SW 1271 (cell line): ENCODE data around the gene ZNG1A.
A peak's percentile ranks its signal among the peaks of the same experiment; 100 is the strongest.
"Not testable (repeated sequence)": the region's sequence is repeated elsewhere in the genome, so short reads cannot be mapped to it uniquely, and the experiment has no call there.

Experiments used
- DNase-seq, 2 experiments: peaks; one replicate each; lab custom pipeline; 2025; lab: John Stamatoyannopoulos, UW

ZNG1A gene

DNA sequence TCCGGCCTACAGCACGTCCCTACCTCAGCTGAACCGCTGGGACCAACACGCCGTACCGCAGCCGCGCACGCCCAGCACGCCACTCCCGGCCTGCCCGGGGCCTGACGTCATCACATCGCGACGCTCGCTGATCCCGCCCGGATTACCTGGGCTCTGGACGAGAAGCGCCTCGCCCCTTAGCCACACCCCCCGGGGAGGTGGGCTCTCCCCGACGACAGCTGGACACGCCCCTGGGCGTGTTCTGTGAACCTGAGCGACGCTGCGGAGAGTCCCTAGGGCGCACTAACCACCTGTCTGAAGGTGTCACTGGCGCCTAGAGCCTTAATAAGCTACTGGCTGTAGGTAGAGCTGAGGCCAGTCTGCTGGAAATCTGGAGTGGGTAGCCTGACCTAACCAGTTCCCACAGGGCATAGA lies at the start of gene ZNG1A:
ZNG1A (minus strand) TSS at position 87 of the 414 bp plus-strand sequence. CDS start 87 bp downstream, outside the sequence.
- peak in 1 of 2 experiments; percentile 9 for DNase-seq

DNA sequence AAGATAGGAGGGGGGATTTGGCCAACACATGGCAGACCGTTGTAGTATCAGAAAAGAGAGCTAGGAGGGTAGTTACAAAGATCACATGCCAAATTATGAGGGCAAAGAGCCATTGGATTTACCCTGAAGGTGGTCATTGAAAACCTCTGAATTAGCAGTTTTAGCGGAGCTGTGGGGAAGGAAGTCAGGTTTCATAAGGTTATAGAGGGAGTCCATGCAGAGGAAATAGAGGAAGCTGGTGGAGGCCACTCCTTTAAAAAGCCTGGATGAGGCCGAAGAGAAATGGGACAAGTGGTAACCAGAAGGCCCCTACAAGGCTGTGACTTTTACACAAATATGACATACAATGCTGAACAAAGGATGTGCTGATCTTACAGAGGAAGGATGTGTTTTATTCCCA lies 49.0 kb upstream of the ZNG1A start:
- DNase-seq, result no peak

DNA sequence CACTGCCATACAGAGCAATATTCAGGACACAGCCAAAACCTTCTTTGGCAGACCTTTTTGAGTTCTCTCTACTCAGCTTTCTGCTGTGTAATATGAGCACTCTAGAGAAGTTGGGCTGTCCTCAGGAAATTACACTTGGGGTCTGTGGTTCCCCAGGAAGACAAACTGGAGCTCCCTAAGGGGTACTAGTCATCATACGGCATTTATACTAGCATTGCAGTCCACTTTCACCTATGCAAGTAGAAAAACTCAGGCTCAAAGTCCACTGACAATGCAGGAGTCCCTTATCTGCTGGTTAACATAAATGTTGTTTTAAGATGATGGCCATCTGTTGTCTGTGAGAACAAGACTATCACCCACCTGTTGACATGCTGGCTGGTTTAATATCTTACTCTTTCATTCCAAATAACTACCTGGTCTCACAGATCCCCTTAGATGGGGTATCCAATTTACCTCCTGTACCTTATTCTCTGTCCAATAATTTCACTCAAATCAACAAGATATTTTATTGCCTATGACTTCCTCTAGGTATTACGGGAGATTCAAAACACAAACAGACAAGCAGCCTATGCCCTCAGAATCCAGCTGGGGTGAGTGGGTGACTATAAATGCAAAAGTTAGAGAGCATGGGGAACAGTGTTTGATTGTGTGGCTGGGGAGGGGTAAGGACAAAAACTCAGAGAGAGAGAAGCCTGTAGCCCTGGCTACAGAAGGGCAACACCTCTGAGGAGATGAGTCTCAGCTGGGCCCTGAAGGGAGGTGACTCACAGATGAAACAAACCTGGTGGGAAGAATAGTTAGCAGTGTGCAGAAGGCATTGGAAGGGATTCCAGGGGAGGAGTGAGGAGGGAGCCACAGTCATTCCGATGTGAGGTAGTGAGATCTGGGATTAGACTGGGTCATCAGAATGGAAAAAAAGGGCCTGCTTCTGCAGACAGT lies 46.0 kb upstream of the ZNG1A start:
- no peak for DNase-seq

DNA sequence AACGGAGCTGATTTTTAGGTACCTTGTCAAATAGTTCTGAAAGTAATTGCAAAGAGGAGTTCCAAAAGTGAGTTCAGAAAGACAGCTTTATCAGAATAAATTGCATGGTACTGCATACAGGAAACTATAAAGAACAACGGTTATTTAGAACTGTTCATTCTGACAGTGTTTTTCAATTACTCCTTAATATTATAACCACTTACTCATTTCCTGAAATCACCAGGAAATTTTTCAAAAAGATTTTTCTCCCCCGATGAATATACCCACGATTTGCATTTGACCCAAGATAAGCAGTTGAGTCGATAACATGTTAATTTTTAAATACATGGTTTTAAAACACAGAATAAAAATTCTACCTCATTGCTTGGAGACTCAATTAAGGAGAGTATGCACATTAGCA lies 45.2 kb upstream of the ZNG1A start:
- no peak for DNase-seq

DNA sequence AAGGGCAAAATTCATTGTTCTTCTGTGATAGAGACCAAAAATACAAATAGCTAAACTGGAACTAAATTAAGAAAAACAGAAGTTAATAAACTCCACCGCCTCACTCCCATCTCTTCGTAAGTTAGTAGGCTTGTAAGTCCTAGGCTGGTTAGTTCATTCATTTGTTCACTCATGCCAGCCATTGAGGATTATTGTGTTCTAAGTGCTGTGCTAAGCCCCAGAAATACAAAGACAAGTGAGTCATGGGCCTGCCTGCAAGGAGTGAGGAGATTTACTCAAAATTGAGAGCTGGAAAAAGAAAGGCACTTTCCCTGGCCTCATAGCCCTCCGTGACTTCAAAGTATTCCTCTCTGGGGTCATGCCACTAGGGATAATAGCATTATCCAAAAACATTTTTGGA lies 44.3 kb upstream of the ZNG1A start:
- no peak for DNase-seq

DNA sequence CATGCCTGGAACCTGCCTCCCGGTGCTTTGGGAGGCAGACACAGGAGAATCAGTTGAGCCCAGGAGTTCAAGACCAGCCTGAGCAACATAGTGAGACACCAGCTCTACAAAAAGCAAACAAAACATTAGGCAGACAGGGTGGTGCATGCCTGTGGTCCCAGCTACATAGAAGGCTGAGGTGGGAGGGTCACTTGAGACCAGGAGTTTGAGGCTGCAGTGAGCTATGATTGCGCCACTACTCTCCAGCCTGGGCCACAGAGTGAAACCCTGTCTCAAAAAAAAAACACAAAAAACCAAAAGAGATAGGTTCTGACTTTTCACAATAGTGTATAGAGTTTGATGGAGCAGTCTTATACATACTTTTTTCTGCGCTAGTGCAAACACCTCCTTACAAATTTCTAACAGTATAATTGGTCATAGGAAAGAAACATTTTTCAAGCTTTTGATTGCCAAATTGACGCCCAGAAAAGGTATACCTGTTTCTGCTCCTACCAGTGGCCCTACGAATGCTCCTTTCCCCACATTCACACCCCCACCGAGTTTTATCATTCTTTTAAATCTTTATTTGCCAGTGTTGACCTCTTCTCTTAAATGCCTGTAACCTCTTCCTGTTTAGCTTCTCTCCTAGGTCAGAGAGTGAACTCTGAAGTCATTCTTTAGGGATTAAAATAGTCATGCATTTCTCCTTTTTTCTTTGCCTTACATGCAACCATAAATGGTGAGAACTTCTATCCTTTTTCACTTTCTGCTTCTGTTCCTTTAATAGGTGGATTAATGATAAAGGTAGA lies 43.3 kb upstream of the ZNG1A start:
- DNase-seq, result no peak

DNA sequence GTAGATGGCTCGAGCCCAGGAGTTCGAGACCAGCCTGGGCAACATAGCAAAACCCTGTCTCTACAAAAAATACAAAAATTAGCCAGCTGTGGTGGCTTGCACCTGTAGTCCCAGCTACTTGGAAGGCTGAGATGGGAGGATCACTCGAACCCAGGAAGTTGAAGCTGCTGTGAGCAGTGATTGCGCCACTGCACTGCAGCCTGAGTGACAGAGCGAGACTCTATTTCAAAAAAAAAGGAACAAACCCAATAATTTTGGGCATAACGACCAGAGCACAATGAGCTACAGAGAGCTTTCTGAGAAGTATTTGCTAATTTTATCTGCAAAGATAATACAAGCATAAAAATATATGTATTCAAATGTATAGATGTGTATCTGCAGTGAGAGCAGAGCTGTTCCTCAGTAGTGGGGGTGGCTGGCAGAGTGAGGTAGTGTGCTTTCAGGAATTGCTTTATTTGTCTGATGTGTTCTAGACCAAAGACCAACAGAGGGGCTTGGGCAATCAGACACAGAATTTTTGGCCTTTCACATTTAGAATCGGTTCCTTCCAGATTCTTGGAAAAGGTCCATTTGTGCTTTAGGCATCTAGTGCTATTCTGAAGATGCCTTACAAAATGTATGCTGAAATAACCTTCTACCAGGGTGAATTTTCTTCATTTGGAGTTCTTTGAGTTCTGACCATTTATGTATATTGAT lies 41.0 kb upstream of the ZNG1A start:
- DNase-seq, result no peak

DNA sequence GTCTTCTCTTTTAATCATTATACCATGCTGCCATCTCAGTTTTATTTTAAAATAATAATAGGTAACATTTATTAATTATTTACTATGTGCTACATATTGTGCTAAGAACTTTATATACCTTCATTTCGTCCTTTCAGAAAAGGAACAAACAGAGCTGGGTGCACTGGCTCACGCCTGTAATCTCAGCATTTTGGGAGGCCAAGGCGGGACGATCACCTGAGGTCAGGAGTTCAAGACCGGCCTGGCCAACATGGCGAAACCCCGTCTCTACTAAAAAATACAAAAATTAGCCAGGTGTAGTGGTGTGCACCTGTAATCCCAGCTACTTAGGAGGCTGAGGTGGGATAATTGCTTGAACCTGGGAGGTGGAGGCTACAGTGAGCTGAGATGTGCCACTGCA lies 40.2 kb upstream of the ZNG1A start:
- DNase-seq, result not testable (repeated sequence)

DNA sequence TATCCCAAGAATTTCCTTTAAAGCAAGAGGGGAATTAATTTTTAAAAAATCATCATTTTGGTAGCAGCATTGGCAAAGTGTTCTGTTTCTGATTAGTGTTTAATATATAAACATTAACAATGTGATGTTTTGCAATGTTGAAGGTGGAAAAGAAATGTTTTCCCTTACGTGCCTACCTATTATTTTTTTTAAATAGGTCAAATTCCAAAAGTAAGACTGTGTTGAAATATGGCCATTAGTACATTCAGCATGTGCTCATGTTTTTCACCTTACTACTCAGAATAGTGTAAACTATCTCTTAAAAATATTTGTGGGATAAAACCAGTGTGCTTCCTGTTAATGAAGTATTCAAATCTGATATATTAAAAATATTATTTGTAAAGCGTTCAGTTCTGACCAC lies 39.1 kb upstream of the ZNG1A start:
- DNase-seq, result no peak

DNA sequence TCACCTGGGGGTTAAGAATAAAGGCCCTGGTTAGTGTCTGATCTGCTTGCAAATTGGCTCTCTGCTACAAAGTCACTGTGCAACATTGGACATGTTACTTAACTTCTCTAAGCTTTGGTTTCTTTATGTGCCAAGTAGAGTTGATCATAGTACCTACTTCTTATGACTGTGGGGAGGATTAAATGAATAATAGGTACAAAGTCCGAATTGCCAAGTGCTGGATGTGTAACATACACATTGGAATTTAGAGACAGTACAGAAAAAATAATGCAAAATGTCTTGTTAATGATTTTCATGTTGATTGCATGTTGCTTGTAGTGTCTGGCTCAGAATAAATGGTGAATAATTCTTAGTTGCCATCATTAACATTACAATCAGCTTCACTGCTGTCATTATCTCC lies 38.0 kb upstream of the ZNG1A start:
- DNase-seq, result no peak

DNA sequence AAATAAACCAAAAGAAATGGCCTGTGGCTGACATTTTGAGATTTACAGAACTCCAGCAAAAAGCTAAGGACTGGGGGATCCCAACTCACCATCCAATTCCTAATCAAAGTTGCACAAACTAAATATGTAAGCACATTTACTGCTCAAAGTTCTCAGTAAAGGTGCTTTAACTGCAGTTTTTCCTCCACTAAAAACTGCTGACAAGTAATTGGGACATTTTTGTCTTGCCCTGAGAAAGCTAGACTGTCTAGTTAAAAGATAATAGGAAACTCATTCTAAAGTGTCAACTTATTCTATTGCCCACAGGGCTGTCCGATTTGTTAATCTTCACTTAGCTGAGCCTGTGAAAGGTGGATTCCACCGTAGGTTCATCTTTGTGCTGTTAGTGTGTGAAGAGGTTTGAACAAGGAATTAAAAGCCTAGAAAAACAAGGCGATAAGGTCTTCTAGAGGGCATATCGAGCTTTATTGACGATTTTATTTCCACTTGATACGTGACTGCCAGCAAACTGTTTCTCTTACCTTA lies 36.8 kb upstream of the ZNG1A start:
- DNase-seq, result no peak

DNA sequence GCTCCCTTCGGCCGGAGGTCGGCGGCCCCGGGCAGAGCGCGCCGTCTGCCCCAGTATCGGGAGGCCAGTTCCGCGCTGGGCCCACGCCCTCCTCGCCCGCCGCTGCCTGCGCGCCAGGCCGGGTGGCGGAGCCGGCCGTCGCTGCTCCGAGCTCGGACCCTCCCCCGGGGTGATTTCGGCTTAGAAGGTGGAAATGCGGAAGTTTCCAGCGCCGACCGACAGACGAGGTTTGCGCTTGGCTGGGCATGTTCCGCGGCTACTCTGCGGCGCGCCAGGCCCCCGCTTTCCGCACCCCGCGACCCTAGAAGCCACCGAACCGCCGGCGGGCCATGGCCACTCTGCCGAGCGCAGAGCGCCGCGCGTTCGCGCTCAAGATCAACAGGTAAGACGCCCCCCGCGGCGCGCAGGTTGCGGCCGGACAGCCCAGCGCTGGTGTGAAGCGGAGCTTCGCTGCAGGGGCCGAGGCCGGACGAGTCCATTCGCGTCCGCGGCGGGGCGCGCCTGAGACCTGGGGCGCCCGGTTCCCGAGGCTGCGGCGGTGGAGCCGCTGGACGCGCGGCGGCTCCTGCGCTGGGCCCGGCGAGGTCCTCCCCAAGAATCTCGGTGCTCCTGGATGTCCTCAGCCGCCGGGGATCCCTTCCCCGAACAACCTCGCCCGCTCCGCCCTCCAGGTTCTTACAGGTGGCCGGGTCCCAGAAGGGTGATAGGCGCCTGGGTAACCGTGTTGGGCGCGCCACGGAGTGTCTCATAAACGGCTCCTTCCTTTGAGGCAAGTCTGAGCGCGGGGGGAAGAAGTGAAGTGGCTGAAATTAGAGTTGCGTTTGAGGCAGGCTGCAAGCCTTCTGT lies 36.0 kb upstream of the ZNG1A start, which contains the start of gene DOCK8:
DOCK8 (plus strand) TSS at position 218 of the 846 bp plus-strand sequence; CDS start at position 330, 112 bp downstream.
- DNase-seq, result no peak

DNA sequence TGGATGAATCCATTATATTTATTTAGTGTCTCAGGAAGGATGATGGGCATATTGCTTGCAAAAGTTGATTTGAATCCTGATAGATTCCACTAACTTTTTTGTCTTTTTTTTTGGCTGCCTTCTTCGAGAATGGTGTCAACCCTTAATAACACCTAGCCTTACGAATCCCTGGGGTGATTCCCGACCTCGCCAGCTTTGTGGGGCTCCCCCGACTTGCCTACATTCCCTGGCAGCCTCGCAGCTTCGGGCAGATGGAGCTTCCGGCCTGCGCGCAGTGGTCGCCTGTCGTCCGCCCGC lies 35.4 kb upstream of the ZNG1A start:
- no peak for DNase-seq

DNA sequence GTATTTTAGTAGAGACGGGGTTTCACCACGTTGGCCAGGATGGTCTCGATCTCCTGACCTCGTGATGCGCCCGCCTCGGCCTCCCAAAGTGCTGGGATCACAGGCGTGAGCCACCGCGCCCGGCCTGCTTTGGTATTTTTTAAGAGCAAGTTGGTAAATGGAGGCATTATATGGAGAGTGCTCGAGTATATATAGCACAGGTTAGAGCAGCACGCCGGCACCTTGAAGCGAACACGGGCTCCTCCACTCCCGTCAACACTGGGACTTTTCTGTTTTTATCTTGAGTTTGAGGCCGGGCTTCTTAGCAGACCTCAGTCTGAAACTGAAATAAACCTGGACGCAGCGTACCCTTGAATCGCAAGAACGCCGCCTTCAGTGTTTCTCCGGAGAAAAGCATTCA lies 35.0 kb upstream of the ZNG1A start:
- DNase-seq, result not testable (repeated sequence)

DNA sequence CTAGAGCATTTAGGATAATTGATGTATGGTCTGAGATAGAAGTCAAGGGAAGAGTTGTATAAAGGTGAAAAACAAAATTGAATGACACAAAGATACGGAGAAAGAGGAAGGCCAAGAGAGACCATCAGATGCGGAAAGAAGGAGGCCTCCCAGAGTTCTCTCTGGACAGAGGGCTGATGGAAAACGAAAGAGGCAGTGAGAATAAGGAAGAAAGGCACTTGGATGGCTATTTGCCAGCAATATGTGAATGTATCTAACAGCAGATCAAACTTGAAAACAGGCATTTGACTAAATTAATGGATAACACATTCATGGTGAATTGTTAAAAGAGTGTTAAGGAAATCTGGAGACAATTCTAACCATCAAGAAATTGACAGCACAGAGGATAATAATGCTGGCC lies 33.4 kb upstream of the ZNG1A start:
- no peak for DNase-seq

DNA sequence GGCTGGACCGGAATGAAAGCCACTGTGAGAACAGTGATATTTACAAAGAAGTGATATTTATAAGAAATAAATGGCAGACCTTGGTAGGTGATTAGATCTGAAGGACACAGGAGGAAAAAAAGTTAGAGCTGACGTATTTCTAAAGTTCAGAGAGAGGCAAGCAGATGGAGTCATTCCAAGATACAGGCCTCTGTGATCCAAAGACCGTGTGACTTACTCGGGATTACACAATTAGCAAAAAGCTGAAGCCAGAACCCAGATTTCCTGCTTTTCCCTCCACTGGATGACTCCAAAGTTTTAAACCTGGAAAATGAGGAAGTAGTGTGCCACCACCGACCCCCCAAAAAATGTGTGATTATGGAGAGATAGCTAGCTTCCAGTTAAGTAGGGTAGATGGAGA lies 32.7 kb upstream of the ZNG1A start:
- no peak for DNase-seq

DNA sequence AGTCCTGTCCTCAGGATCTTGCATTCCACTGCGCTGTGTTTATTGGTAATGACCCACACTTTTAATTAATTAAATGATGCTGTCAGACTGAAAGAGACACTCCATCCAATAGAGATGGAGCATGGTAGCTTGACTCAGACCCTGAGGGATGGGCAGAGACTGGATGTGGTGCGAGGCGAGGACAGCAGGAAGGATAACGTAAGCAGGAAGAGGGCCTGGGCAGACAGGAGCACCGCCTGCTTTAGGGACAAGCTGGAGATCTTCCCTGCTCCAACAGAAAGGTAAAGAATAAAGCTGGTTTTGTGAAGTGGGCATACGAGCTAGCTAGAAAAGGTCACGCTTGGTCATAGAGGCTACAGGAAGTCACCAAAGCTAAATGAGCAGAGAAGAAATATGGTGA lies 32.2 kb upstream of the ZNG1A start:
- no peak for DNase-seq

DNA sequence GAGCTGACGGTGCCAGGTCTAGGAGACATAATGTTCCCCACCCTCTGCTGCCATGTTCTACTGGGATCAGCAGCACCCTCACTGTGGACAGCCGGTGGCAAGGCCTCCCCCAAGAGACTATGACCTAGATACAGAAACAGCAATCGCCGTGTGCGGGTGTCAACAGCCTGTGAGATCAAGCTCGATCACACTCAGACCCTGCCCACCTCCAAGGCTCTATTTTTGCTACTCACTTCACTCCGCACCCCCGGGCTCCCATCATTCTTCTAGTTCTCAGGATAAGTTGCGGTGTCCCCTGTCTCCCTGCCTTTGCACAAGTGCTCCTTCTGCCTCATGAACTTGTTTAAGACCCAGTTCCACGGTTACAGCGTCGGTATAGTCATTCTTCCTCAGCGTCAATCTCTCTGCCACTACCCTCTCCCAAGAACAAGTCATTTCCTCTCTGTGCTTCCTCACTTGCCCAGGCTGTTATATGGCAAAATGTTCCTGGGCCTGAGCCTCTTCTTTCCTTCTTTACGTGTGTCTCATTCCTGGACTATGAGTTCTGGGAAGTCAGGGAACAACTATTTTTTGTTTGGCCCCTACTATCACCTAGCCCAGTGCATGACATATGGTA lies 30.4 kb upstream of the ZNG1A start:
- no peak for DNase-seq

DNA sequence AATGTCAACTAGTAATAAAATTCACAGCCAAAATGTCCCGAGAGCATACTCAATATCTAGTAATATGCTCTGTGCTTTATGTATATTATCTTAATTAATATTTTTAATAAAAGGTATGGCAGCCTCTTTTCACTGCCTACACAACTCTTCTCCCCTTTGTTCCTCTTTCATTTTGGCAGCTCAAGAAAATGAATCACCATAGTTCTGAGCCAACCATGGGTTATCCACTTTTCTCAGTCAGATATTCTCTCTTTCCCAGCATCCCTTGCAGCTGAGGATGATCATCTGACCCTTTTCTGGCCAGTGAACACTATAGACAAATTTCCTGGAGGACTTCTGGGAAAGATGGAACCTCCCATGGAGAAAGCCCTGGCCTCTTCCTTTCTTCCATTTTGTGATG lies 27.6 kb upstream of the ZNG1A start:
- no peak for DNase-seq

DNA sequence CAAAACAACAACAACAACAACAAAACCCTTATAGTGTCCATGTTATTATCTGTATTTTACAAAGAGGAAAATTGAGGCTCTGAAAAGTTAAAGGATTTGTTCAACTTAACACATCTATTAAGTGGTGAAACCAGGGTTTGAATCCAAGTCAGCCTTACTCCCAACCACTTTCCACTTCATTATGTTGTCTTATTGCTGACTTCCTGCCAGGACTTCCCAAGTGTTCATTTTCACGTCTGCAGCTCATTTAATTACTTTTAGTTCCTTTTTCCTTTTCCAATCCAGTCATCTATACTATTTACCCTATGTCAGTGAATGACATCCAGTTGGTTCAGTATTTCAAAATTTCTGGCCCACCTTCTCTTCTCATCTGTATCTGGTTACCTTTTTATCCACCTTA lies 20.7 kb upstream of the ZNG1A start:
- not testable (repeated sequence) for DNase-seq
